SH-SY5Y (cell line): Measurements from ENCODE around the gene IDE.

Experiments
- GATA2 ChIP-seq: IDR thresholded peaks from 2 replicates; pipeline ENCODE4 v1.6.1; 2011; ENCODE audit warnings: mild to moderate bottlenecking, low read depth, low read length
- GATA3 ChIP-seq: IDR thresholded peaks from 2 replicates; pipeline ENCODE4 v1.6.1; 2011; ENCODE audit warnings: low read depth, mild to moderate bottlenecking, low read length, moderate library complexity

DNA sequence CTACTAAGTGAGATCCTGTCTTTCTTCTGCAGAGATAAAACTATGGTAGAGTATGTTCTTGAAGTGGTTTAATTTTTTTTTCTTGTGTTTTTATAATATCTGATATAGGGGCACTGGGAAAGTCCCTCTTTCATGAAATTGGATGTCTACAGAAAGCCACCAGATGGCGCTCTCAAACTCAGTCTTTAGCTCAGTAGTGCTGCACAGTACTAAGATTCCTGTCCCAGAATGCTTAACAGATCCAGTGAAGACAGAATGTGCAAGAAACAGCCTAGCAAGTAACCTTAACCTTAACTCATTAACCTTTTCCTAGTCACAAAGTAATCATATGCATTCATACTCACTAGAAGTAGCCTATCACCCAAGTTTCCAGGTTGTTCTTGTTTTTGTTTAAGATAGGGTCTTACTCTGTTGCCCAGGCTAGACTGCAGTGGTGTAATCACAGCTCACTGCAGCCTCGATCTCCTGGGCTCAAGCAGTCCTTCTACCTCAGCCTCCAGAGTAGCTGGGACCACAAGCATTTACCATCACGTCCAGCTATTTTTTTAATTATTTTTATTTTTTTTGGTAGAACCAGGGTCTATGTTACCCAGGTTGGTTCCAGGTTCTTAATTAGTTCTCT is 56.7 kb downstream of the IDE start:
- TF ChIP-seq GATA2 (no peak), GATA3 (no peak)
